NCI-H524 treated with DMSO at 0.1 percent for 48 hours (cell line): ENCODE results near the gene CATSPERE.
"Not testable (repeated sequence)": the region's sequence is repeated elsewhere in the genome, so short reads cannot be mapped to it uniquely, and the experiment has no call there.

Experiments
- DNase-seq: peaks from one replicate; lab custom pipeline; 2025; lab: John Stamatoyannopoulos, UW

The CATSPERE gene

DNA sequence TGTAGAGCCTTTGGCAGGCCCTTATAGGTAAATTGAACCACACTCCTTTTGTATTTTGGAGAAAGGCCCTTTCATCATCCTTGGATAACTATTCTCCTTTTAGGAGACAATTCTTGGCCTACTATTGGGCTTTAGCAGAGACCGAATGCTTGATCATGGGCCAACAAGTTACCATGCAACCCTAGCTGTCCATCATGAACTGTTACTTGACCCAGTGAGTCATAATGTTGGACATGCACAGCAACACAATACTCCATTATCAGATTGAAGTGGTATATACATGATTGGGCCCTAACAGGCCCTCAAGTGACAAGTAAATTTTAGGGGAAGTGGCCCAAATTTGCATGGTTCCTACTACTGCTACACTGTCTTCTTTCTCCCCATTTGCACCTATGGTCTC lies 84.4 kb downstream of the CATSPERE start:
- DNase-seq: no peak

DNA sequence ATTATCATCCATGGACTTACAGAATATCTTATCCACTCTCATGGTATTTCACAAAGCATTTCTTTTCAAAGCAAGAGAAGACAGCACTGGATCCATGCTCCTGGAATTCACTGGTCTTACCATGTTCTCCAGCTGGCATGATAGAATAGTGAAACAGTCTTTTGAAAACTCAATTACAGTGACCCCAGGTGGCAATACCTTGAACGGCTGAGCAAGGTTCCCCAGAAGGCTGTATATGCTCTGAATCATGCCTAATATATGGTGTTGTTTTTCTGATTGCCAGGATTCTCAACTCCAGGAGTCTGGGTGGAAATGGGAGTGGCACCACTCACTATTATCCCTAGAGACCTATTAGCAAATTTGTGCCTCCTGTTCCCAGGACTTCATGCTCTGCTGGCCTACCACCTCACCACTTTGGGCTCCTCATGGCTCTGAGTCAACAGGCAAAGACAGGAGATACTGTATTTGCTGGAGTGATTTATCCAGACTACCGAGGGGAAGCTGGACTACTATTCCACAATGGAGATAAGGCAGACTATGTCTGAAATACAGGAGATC lies 87.6 kb downstream of the CATSPERE start:
- no peak for DNase-seq

DNA sequence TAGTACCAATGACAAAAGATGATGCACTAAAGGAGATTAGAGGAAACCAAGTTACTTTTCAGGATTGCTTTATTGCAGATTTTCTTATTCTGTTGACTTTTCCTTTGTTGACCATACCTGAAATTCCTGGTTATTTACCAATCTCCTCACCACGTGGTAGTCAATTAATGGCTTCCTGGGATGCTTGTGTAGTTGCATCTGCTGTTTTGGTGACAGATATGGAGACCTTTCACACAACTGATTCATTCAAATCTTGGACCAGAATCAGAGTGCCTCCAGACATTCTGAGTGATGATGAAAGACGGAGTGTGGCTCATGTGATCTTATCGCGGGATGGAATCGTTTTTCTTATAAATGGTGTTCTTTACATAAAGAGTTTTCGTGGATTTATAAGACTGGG lies 91.3 kb downstream of the CATSPERE start:
- DNase-seq: no peak

DNA sequence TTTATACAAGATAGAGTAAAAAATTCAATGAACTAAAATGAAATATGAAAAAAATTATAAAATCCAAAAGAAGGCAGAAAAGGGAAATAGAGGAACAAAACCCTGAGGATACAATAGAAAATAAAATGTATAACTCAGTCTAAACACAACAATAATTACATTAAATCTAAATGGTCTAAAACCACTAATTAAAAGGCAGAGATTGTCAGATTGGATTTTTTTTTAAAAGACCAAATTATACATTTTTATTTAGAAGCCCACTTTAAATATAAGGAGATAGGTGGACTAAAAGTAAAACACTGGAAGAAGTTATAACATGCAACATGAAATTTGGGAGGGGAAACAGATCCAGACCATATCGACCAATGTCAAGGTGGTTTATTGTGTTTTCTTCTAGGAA lies 95.2 kb downstream of the CATSPERE start:
- no peak for DNase-seq

DNA sequence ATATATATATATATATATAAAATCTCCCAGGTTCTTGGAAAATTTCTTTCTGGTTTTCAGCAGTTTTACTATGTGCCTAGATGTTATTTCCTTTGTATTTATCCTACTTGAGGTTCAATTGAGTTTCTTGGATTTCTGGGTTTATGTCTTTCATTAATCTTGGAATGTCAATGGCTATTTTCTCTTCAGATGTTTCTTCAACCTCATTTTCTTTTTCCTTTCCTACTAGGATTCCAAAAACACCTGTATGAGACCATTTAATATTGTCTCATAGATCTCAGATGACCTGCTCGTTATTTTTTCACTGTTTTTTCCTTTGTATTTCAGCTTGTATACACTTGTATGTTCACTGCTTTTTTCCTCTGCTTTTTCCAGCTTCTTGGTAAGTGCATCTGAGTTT lies 96.5 kb downstream of the CATSPERE start:
- DNase-seq: no peak

DNA sequence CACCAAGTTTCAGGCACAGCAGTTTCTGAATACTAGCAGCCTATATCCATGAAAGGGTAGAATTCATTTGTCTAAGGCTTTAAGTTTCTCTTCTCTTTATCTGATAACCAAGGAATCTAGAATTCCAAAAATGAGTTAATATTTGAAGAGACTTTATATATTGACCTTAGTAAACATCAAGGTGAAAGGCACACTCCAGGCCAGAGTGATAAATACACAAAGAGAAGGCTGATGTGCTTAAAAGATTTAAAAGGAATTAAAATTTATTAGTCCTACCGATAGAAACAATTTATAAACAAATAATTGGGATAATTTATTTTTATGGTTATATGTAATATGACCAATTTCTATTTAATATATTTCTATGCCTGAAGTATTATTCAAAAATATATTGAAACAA lies 98.5 kb downstream of the CATSPERE start:
- DNase-seq: no peak

DNA sequence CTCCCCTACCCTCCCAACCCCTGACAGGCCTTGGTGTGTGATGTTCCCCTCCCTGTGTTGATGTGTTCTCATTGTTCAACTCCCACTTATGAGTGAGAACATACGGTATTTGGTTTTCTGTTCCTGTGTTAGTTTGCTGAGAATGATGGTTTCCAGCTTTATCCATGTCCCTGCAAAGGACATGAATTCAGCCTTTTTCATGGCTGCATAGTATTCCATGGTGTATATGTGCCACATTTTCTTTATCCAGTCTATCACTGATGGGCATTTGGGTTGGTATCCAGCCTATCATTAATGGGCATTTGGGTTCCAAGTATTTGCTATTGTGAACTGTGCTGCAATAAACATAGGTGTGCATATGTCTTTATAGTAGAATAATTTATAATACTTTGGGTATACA lies 101.8 kb downstream of the CATSPERE start:
- not testable (repeated sequence) for DNase-seq

DNA sequence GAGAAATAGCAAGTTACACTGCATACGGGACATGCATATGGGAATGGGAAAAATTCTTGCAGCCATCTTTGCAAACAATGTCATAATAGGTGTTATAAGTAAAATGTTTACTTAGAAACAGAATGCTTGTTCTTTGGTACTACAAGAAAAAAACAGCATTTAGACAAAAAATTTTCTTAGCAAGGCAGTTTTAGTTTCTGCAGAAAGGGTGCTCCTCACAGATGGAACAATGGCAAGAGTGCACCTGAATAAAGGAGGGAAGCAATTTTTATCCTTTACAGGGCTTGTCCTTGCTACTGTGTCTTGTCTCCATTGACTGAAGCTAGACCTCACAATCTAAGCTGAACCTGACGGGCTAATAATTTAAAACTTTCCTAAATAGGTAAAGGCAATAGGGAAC lies 112.7 kb downstream of the CATSPERE start:
- no peak for DNase-seq

DNA sequence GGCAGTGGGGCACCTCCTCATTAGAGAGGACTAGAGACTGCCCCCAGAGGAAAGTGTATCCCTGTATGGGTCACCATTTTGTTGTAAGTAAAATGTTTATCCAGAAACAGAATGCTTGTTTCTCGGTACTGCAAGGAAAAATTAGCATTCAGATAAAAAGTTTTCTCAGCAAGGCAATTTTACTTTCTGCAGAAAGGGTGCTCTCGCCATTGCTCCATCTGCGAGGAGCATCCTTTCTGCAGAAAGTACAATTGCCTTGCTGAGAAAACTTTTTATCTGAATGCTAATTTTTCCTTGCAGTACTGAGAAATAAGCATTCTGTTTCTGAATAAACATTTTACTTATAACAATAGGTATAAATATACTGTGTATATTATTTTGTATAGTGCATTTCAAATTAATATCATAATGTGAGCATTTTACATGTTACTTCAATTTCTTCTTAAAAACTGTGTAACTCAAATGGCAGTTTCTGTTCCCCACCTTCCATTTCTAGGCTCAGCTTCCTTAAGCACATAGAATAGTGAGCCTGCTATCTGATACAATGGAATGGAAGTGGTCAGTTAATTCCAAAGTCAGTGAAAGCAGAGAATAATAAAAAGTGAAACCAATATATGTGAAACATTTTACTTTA lies 115.3 kb downstream of the CATSPERE start:
- no peak for DNase-seq

DNA sequence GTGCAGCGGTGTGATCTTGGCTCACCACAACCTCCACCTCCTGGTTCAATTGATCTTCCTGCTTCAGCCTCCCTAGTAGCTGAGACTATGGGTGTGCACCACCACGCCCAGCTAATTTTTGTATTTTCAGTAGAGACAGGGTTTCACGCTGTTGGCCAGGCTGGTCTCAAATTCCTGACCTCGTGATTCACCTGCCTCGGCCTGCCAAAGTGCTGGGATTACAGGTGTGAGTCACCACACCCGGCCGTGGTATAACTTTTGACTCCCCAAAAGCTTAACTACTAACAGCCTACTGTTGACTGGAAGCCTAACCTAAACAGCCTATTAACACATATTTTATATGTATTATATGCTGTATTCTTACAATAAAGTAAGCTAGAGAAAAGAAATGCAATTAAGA lies 117.1 kb downstream of the CATSPERE start:
- not testable (repeated sequence) for DNase-seq

DNA sequence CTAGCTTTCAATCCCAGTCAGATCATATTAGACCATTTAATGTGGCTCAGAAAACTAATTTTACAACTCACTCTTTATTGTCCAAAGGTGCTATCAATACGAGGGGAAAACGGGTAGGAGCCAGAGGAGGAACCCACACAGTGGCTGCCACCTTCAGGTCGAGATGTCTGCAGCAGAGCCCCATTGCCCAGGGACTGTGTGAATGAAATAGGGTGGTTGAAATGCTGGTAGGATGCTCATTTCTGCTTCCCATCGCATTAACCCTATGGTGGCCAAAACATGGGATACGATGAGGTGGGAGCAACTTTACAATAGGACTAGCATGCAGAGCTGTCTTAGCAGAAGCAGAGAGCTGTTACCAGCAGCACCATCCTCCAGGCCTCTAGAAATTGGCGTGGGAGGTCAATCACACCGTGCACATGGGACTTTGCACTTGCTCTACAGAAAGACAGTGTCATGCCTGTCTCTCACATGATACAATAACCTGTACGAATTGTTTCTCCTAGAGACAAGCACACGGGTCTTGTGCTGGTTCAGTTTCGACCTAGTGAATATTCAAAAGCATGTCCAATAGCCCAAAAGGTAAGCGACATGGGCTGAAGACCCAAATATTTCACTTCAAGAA lies 122.4 kb downstream of the CATSPERE start:
- DNase-seq: no peak

DNA sequence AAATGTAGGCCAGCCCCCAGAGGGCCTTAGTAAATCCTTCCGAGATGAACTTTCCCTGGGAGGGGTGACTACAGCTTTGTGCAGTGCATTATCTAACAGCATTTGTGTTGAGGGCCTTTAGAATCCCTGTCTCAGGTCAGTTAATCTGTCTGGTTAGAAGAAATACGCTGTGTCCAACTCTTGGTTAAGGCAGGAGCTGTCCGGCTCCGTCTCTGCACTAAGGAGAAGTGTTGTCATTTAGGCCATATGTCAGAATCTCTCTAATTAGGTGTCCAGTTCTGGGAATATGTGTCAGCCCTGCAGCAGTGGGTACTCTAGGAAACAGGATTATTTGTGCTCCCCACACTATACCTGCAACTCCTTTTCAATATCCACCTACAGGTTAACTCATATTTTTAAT lies 124.8 kb downstream of the CATSPERE start:
- DNase-seq: no peak

DNA sequence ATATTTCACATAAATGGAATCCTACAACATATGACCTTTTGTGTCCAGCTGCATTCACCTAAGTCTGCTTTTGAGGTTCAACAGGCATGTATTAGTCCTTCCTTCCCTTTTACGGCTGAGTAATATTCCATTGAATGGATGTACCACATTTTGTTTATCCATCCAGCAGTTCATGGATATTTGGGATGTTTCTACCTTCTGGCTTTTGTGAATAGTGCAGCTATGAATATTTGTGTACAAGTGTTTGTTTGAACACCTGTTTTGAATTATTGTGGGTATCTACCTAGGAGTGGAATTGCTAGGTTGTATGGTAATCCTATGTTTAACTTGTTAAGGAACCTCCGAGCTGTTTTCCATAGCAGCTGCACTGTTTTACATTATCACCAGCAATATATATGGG lies 129.6 kb downstream of the CATSPERE start:
- DNase-seq: no peak

DNA sequence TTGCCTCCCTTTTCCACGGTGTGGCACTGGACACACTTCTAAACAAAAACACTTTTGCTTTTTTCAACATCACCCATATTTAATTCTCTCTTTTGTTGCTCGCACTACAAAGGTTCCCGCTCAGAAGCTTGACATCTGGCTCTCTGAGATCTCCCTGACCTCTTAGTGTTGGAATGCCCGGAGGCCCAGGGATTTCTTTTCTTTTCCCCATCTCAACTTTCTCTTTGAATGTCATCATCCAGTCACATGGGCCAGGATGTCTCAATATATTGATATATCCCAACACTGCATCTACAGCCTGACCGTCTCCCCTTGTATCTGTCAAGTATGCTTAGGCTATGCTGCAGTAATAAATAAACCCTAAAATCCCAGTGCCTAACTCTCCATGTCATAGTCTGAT lies 137.5 kb downstream of the CATSPERE start:
- no peak for DNase-seq

DNA sequence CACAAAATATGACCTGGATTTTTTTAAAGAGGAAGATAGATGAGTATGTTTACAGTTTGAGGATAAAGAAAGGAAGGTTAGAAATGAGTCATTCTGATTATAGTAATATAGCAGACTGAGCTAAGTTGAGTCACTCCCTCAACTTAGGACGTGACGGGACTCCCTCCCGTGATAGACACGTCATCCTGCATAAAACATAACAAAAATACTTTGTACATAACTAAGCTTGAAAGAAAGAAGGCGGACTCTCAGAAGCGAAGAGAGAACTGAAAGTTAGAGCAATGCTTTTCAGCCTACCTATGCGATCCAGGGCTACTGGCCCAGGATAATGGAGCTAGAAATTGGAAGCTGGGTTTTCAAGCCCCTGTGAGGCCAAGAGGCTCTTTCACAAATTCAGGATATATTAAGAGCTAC lies 138.9 kb downstream of the CATSPERE start:
- DNase-seq: no peak

DNA sequence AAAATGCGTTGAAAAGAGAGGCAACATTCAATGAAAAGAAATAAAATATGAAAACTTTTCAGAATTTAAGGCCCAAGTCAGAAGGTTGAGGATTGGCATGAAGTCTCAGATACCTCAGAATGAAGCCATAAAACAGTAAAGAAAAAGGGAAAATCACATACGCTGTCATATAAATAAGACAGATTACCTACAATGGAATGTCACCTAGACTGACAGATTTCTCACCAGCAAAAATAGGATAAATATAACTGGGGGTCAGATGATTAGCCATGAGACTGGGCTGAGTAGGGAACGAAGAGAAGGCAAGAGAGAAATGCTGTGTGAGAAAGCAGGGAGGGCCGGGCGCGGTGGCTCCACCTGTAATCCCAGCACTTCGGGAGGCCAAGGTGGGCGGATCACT lies 140.3 kb downstream of the CATSPERE start:
- DNase-seq: no peak

DNA sequence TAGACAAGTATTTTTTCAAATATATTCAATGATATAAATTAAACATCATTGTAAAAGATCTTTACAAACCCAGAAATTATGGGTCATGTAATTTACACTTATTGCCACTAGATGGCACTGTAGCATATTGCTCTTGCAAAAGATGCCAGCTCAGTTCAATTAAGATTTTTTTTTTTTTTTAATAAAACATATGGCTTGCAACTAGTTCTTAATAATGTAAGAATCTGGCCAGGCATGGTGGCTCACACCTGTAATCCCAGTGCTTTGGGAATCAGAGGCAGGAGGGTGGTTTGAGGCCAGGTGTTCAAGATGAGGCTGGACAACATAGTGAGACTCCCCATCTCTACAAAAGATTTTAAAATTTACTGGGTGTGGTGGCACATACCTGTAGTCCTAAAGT lies 142.4 kb downstream of the CATSPERE start:
- no peak for DNase-seq

DNA sequence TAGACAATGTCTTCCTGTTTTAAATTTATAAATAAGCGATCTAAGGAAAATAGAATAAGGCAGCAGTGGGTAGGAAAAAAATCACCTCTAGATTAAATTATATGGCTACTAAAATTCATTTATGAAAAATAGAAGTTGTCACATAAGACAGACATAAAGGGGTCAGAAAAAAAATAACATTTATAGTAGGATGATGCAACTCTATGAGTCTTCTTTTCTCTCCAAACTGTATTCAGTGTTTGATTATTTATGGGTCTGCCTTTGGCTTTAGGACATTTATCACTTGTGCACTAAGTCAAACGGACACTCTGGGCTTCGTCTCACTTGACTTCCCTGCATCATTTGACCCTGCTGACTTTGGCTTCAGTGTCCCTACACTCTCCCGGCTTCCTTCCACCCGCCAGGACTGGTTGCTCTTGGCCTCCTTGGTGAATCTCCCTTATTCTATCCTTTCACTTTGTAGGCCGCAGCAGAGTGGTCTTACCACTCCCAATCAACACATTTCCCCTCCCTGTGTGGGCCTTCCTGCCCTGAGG lies 144.8 kb downstream of the CATSPERE start:
- DNase-seq: no peak

DNA sequence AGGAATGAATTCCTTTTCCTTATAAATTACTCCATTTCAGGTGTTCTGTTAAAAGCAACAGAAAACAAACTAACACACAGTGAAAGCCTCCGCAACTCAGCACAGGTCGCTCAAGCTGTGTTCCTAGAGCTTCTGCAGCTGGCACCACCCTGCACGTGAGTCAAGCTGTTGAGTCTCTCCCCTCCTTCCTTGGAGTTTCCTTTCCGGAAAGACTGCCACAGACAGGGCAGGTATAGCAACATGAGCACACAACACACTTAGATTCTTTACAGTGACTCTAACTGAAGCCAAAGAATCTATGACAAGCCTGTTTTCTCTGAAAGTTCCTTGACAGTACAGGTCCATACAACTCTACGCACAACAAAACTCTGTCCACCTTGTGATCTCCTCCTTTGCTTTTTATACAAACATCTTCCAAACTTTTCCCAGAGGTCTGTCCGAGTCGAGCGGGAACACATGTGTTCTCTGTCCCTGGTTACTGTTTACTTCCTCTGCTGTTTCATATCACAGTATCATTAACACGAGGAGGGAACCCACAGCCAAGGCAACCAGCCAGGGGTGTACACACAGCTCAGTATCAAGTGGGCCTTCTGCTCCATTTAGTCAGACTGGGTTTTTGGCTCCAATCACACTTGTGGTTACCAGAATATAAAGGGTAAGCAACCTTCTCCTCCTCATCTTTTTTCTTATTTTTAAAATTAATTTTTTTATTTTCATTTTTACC lies 153.2 kb downstream of the CATSPERE start:
- no peak for DNase-seq

DNA sequence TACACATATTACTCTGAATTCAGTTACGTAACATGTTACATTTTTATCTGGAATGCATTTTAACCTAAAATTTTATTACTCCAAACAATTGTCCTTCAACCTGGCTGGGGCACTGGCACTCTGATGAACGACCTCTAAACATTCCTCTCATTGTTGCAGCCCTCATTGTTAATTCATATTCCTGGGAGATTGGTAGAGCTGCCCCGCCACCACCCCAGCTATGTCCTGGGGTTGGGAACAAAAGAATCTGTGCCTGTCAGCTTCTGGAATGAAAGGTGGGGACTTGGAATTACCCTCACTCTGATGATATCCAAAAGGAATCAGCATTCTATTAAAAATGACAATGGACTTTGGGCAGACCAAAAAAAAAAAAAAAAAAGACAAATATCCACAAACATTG lies 153.8 kb downstream of the CATSPERE start:
- DNase-seq: no peak

DNA sequence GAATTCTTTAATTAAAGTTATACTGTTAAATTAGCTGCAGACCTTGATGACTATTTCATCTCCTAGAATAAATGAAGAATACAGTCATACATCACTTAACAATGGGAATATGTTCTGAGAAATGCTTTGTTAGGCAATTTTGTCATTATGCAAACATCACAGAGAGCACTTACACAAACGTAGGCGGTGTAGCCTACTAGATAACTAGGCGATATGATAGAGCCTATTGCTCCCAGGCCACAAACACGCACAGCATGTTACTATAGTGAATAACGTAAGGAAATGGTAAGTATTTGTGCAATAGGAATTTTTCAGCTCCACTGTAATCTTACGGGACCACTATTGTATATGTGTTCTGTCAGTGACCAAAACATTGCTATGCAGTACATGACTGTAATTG lies 154.2 kb downstream of the CATSPERE start:
- DNase-seq: no peak

DNA sequence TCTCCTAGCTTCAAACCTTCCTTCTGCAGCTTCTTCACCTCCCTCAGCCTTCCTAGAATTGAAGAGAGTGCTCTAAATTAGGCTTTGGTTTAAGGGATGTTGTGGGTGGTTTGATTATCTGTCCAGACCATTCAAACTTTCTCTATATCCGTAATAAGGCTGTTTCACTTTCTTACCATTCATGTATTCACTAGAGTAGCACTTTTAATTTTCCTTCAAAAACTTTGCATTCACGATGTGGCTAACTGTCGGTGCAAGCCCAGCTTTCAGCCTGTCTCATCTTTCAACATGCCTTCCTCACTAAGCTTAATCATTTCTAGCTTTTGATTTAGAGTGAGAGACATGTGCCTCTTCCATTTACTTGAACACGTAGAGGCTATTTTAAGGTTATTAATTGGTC lies 165.6 kb downstream of the CATSPERE start:
- no peak for DNase-seq

DNA sequence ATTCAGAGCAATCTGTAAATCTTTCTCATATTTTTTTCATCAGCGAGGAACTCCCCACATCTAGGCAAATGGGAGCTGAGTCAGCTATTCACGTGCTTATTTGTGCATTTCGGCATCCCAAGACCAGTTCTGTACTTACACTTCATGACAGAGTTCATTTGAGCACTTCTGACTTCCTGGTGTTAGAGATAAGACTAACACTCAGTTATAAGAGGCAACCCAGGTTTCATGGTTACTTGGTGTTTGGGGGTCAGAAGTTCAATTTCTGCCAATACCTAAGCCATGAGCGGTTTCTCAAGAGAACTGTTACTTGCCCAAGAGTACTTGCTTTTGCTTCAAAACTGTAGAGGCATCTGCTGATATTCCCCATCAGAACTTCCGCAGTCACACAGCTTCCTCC lies 167.7 kb downstream of the CATSPERE start:
- DNase-seq: no peak
